A673 (cell line): ENCODE measurements around the gene LAMA4.

Experiments used
- EZH2 ChIP-seq: fragments of 200-600 bp; sonication (generic); IDR thresholded peaks from 2 replicates; pipeline ENCODE4 v1.6.1; 2017; ENCODE audit warnings: borderline replicate concordance, low read depth, mild to moderate bottlenecking, mixed read lengths, antibody characterized with exemption, low read length; ENCODE audit not compliant: poor library complexity, severe bottlenecking
- TF ChIP-seq, protein P1 (sequence below): fragments of 300-800, 200-600 bp; sonication (generic); conservative IDR thresholded peaks from 2 replicates; pipeline ENCODE4 v1.5.1; 2017; ENCODE audit warnings: low read depth, mild to moderate bottlenecking, antibody characterized with exemption, low read length, moderate library complexity, mixed read lengths

GRCh38 chr6:112286010-112286409 is 31.6 kb upstream of the LAMA4 start:
- TF ChIP-seq, protein P1, sequence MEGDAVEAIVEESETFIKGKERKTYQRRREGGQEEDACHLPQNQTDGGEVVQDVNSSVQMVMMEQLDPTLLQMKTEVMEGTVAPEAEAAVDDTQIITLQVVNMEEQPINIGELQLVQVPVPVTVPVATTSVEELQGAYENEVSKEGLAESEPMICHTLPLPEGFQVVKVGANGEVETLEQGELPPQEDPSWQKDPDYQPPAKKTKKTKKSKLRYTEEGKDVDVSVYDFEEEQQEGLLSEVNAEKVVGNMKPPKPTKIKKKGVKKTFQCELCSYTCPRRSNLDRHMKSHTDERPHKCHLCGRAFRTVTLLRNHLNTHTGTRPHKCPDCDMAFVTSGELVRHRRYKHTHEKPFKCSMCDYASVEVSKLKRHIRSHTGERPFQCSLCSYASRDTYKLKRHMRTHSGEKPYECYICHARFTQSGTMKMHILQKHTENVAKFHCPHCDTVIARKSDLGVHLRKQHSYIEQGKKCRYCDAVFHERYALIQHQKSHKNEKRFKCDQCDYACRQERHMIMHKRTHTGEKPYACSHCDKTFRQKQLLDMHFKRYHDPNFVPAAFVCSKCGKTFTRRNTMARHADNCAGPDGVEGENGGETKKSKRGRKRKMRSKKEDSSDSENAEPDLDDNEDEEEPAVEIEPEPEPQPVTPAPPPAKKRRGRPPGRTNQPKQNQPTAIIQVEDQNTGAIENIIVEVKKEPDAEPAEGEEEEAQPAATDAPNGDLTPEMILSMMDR: no peak
- no peak for TF ChIP-seq EZH2
